ENCODE measurements around the gene TRPM3.
"Not testable (repeated sequence)": the region's sequence is repeated elsewhere in the genome, so short reads cannot be mapped to it uniquely, and the experiment has no call there.

Gene TRPM3

DNA sequence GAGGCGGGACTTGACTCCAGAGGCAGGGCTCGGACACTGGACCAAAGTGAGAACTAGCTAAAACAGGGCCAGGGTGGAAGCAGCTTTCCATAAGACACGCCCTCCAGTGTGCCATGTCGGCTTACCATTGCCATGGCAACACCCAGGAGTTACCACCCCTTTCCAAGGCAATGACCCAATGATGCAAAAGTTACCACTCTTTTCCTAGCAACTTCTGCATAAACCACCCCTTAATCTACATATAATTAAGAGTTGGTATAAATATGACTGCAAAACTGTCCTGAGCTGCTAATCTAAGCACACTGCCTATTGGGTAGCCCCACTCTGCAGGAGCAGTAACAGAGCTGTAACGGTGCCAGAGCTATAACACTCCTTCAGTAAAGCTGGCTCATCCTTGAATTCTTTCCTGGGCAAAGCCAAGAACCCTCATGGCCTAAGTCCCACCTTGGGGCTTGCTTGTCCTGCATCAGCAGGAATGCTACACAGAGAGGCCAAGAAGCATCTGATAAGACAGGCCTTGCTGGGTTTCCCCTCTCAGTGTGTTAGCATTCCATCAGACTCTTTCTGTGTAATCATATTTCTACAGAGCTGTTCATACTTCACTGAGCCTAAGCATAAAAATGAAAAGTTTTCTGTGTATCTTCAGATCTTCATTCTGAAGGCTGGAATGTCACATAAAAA is 444.2 kb downstream of the TRPM3 start:
- no peak for DNase-seq (ENCODE audit: low read depth in 4 of 4, low spot score in 1 of 4)

GRCh38 chr9:70675868-70676370 is 445.5 kb downstream of the TRPM3 start:
- DNase-seq (ENCODE audit: low read depth in 4 of 4, low spot score in 1 of 4), result no peak

DNA sequence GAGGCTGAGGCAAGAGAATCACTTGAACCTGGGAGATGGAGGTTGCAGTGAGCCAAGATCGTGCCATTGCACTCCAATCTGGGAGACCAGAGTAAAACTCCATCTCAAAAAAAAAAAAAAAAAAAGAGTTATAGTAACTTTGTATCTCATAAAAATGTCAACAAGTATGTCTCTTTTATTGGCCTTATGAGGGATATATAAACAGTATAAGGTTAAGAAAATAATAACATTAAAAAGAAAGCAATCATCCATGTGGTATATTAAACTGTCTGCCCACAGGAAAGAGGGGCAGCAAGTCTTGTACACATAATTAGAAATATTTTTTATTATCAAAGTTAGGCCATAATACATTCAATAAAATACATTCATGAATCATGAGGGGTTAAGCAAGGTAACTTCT is 447.6 kb downstream of the TRPM3 start:
- DNase-seq (ENCODE audit: low read depth in 4 of 4, low spot score in 1 of 4), result no peak

GRCh38 chr9:70672161-70672649 is 449.2 kb downstream of the TRPM3 start:
- no peak for DNase-seq (ENCODE audit: low read depth in 4 of 4, low spot score in 1 of 4)

GRCh38 chr9:70668751-70669150 is 452.7 kb downstream of the TRPM3 start:
- DNase-seq (ENCODE audit: low read depth in 4 of 4, low spot score in 1 of 4), result no peak

- DNase-seq (ENCODE audit: low read depth in 4 of 4, low spot score in 1 of 4), result no peak
Observed at GRCh38 chr9:70658765-70659164, 462.7 kb downstream of the TRPM3 start.

GRCh38 chr9:70656281-70656680 is 465.1 kb downstream of the TRPM3 start:
- DNase-seq (ENCODE audit: low read depth in 4 of 4, low spot score in 1 of 4), result no peak

DNA sequence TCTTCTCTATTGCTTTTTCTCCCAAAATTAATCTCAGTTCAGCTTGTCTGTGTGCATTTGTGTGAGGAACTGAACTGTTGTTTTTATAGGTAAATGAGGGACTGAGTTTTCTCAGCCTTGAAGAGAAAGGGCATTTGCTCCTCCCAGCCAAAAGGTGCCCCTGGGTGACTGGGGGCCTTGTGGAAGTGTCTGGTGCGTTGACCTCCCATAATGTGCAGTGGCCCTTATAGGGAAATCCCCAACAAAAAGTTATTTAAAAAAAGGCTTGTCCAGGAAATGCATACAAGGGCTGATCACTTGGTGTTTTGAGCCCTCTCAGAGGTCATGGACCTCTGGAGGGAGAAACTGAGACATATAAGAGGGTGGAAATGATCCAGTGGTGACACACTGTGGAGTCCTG is 467.3 kb downstream of the TRPM3 start:
- DNase-seq (ENCODE audit: low read depth in 4 of 4, low spot score in 1 of 4), result no peak

DNA sequence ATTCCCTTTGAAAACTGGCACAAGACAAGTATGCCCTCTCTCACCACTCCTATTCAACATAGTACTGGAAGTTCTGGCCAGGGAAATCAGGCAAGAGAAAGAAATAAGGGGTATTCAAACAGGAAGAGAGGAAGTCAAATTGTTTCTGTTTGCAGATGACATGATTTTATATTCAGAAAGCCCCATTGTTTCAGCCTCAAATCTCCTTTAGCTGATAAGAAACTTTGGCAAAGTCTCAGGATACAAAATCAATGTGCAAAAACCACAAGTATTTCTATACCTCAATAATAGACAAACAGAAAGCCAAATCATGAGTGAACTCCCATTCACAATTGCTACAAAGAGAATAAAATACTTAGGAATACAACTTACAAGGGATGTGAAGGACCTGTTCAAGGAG is 476.8 kb downstream of the TRPM3 start:
- not testable (repeated sequence) for DNase-seq (ENCODE audit: low read depth in 4 of 4, low spot score in 1 of 4)

GRCh38 chr9:70642341-70642740 is 479.1 kb downstream of the TRPM3 start:
- DNase-seq (ENCODE audit: low read depth in 4 of 4, low spot score in 1 of 4), result no peak

DNA sequence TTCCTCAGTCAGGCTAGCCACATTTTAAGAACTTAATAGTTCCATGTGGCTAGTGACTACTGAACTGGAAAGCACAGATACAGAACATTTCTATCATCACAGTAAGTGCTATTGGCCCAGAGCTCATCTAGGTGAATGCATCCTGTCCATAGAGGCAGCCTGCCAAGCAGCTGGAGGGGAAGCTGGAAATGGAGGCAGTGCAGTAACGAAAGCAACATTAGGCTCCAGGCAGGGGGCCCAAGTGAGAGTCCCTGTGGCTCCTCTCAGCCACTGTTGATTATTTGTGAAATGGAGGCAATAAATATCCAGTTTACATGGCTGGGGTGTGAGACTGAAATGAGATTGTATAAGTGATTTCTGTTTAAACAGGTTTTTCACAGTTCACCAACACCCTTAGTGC is 479.8 kb downstream of the TRPM3 start:
- DNase-seq (ENCODE audit: low read depth in 4 of 4, low spot score in 1 of 4), result no peak

GRCh38 chr9:70641031-70641430 is 480.4 kb downstream of the TRPM3 start:
- no peak for DNase-seq (ENCODE audit: low read depth in 4 of 4, low spot score in 1 of 4)

DNA sequence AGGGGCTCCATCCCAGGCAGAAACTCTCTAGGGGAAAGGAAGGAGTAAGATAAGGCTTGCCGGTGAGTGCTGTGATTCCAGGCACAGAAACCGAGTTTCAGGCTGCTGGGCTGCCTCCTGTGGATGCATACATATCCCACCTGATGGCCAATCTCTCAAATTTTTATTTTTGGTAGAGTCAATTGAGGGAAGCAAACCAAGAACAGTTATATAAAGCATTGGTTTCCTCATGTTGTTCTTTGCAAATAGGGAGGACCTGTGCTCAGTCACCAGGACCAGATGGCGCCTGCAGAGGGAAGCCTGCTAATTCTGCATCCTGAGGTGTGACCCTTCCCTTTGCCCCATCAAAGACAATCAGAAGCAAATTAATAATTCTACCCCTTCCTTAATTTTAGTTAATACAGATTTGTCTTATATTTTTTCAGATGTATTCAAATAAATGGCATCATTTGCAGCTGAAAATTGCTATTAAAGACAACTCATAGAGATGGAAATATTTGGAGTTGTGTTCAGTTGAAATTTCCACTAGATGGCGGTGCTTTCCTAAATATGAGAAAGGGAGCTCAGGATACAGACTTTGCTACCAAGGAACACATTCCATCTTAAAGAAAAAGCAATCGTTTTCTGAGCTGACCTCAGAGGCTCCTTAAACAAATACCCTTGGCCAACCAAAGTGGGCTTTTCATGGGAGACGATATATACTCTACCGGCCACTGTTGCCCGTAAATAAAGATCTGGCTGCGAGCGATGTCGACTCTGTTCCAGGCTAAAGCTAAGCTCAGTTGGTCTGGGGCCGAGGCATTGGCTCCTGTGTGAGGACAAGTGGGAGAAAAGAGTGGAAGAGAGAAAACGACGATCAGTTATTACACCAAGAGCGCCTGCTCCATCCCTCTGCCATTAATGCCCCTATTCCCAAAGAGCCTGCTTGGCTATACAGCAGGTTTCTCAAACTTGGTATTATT is 481.3 kb downstream of the TRPM3 start:
- no peak for DNase-seq (ENCODE audit: low read depth in 4 of 4, low spot score in 1 of 4)

- DNase-seq (ENCODE audit: low read depth in 4 of 4, low spot score in 1 of 4), result no peak
Observed at GRCh38 chr9:70635790-70636189, 485.6 kb downstream of the TRPM3 start.

DNA sequence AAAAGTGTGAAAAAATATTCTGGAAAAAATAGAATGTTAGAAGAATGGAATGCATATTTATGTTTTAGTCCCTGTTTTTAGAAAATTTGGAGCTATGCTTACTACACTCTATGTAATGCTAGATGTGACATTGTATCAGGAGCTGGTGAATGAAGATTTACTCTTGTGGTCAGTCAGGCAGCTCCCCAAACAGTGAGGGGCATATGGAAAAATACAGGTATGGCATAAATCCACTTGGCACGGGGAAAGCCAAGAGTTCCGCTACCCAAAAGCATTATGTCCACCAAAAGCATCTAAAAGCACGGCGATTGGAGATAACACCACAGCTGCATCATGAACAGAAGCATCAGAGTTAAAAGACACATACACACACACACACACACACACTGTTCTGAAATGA is 486.7 kb downstream of the TRPM3 start:
- no peak for DNase-seq (ENCODE audit: low read depth in 4 of 4, low spot score in 1 of 4)

- DNase-seq (ENCODE audit: low read depth in 4 of 4, low spot score in 1 of 4), result no peak
Observed at GRCh38 chr9:70630971-70631370, 490.4 kb downstream of the TRPM3 start.

- DNase-seq (ENCODE audit: low read depth in 4 of 4, low spot score in 1 of 4), result not testable (repeated sequence)
Observed at GRCh38 chr9:70629080-70629685, 492.2 kb downstream of the TRPM3 start.

DNA sequence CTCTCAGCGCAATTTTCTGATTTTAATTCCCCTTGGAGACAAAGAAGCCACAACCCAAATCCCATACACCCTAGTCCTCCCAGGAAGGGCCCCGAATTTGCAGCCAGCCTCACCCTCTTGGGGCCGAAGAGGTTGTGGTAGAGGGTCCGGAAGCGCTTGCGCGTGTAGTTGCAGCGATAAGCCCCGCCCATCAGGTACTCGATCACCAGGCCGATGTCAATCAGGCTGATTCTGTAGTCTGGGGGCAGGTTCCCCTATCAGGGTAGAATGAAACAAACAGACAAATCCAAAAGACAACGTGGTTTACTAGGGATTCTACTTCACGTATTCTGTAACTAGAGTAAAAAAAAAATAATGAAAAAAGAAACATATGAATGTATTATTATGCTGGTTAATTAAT is 496.3 kb downstream of the TRPM3 start:
- DNase-seq (ENCODE audit: low read depth in 4 of 4, low spot score in 1 of 4), result no peak

DNA sequence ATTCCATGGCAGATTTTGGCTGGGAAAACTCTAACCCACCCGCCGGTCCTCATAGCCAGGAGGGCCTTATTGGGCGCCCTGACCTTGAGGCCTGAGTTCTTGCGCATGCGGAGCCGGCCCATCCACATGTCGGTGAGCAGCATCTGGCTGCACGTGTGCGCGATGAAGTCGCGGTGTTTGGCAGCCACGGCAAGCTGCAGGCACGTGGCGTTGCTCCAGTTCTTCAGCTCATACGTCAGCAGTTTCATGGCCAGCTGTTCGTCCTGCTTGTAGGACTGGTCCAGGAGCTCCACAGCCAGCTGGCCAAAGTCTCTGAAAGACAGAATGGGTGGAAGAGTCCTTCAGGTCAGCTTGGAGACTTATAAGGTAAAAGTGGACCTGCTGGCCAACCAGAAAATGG is 502.6 kb downstream of the TRPM3 start:
- no peak for DNase-seq (ENCODE audit: low read depth in 4 of 4, low spot score in 1 of 4)

GRCh38 chr9:70617033-70617828 is 504.2 kb downstream of the TRPM3 start:
- no peak for DNase-seq (ENCODE audit: low read depth in 4 of 4, low spot score in 1 of 4)
